GM21526 (cell line): ENCODE results near the gene GALNTL6.
"Not testable (repeated sequence)": the region's sequence is repeated elsewhere in the genome, so short reads cannot be mapped to it uniquely, and the experiment has no call there.

Source experiments
- ATAC-seq: cut with Tn5 transposase; IDR thresholded peaks from one replicate; pipeline ENCODE4 v1.9.1; 2021; ENCODE audit warnings: moderate library complexity; ENCODE audit not compliant: unreplicated experiment, low FRiP score

Gene GALNTL6

DNA sequence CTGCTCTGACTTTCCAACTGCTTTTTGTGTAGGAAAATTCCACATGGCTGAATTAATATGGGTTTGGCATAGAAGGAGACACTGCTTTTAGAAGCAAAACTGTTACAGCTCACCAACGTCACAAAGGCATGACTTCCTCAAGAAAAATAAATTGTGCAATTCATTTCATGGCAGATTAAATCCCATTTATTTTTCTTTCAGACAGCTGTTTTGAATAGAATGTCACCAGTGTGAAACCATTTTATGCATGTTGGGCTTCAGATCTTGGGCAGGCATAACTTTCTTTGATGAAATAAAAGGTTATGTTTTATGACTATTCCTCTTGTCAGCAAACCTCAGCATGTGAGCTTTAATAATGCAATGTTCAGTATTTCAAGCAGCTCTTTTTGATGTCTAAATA, 542.8 kb downstream of the GALNTL6 start:
- ATAC-seq, result no peak

- no peak for ATAC-seq
Observed at GRCh38 chr4:172357006-172357540, 543.9 kb downstream of the GALNTL6 start.

GRCh38 chr4:172362569-172362968, 549.4 kb downstream of the GALNTL6 start:
- ATAC-seq, result no peak

GRCh38 chr4:172369471-172369959, 556.3 kb downstream of the GALNTL6 start:
- ATAC-seq, result no peak

GRCh38 chr4:172377486-172378140, 564.4 kb downstream of the GALNTL6 start:
- ATAC-seq, result no peak

- ATAC-seq, result no peak
Observed at GRCh38 chr4:172379834-172380233, 566.6 kb downstream of the GALNTL6 start.

- ATAC-seq, result no peak
Observed at GRCh38 chr4:172390331-172390730, 577.1 kb downstream of the GALNTL6 start.

DNA sequence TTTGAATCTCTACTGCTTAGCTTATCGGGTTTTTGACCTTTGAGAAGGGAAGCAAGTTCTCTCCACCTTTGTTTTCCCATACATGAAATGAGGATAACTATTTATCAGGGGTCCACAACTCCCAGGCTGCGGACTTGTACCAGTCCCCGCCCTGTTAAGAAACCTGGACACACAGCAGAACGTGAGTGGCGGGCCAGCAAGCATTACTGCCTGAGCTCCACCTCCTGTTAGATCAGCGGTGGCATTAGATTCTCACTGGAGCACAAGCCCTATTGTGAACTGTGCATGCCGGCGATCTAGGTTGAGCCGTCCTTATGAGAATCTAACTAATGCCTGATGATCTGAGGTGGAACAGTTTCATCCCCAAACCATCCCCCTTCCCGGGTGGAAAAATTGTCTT, 579.5 kb downstream of the GALNTL6 start:
- ATAC-seq, result no peak

- no peak for ATAC-seq
Observed at GRCh38 chr4:172393220-172393619, 580.0 kb downstream of the GALNTL6 start.

DNA sequence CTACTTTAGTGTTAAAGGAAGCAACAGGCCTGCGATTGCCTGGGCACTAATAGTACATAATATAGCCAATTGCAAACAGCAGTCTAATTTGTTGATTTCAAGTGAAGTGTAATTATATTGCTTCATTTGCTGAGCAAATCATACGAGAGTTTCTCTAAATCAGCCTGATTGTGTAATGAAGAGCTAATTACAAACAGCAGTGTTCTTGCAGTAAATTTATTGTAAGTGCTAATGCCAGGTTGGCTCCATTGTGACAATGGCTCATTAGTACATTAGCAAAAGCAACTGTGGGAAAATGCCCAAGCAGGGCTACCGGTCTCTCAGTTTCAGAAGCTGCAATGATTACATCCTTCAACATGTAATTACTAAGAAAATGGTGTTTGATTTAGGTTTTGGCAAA, 591.5 kb downstream of the GALNTL6 start:
- no peak for ATAC-seq

GRCh38 chr4:172410363-172410762, 597.2 kb downstream of the GALNTL6 start:
- no peak for ATAC-seq

- ATAC-seq, result no peak
Observed at GRCh38 chr4:172411149-172411548, 597.9 kb downstream of the GALNTL6 start.

GRCh38 chr4:172412851-172413580, 599.8 kb downstream of the GALNTL6 start:
- no peak for ATAC-seq

DNA sequence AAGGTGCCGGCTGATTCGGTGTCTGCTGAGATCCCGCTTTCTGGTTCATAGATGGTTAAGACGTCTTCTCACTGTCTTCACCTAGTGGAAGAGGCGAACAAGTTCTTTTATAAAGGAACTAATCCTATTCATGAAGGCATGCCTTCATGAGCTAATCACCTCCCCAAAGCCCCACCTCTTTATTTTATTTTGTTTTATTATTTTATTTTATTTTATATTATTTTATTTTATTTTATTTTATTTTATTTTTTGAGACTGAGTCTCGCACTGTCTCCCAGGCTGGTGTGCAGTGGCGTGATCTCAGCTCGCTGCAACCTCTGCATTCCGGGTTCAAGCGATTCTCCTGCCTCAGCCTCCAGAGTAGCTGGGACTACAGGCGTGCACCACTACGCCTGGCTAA, 615.8 kb downstream of the GALNTL6 start:
- not testable (repeated sequence) for ATAC-seq

- no peak for ATAC-seq
Observed at GRCh38 chr4:172480471-172480870, 667.3 kb downstream of the GALNTL6 start.

GRCh38 chr4:172481802-172482508, 668.8 kb downstream of the GALNTL6 start:
- no peak for ATAC-seq

- no peak for ATAC-seq
Observed at GRCh38 chr4:172485007-172485406, 671.8 kb downstream of the GALNTL6 start.

- ATAC-seq, result no peak
Observed at GRCh38 chr4:172486531-172486930, 673.3 kb downstream of the GALNTL6 start.

- no peak for ATAC-seq
Observed at GRCh38 chr4:172489861-172490260, 676.7 kb downstream of the GALNTL6 start.

DNA sequence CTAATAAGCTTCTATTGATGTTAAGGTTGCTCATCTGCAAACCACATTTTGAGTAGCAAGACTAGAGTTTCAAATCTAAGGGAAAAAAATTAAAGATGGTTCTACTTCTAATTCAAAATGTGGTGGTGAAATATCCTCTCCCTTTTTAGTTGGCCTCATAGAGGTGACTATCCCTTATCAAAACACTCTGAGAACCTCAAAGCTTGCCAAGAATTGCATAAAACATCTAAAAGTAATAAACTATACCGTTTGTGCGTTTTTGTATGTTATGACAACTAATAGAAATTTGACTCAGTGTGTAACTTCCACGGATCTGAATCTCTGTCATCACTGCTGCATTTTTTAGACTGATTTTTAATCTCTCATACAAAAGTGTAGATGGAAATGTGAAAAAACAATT, 682.6 kb downstream of the GALNTL6 start:
- no peak for ATAC-seq

DNA sequence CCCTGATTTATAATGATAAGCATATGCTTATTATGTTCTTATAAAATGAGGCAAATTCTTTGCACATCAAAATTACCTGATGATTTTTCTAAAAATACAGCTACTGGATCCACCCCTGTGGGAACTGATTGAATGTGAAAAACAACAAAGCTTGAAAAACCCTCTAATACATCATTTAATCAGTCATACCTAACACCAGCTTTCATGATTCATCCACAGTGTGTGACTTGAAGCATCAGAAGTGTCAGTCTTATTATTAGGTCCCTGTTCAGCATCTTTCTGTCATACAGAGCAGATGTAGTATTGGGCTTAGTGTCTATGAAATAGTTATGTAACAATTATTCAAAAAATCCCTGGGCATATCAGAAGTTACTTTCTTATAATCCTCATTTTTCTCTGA, 684.1 kb downstream of the GALNTL6 start:
- no peak for ATAC-seq
